BLaER1 treated with 17β-estradiol and CSF1 and Interleukin-3, amounts not matched to agents 10 nM and 100 nM (cell line): ENCODE data around the gene IGFBPL1.
"Not testable (repeated sequence)": the region's sequence is repeated elsewhere in the genome, so short reads cannot be mapped to it uniquely, and the experiment has no call there.

ENCODE experiments used
- H3K27ac ChIP-seq, 11 experiments: shearing (Covaris generic); formaldehyde crosslinking; 2 replicates each; pipeline ENCODE4 v1.8.1; 2022
- H3K27me3 ChIP-seq, 11 experiments: shearing (Covaris generic); formaldehyde crosslinking; 2 replicates each; pipeline ENCODE4 v1.8.1; 2022
- H3K36me3 ChIP-seq, 11 experiments: shearing (Covaris generic); formaldehyde crosslinking; 2 replicates each; pipeline ENCODE4 v1.8.1; 2022
- H3K4me1 ChIP-seq, 10 experiments: shearing (Covaris generic); formaldehyde crosslinking; 2 replicates each; pipeline ENCODE4 v1.8.1; 2022
- H3K4me2 ChIP-seq, 11 experiments: shearing (Covaris generic); formaldehyde crosslinking; 2 replicates each; pipeline ENCODE4 v1.8.1; 2022
- H3K4me3 ChIP-seq, 10 experiments: shearing (Covaris generic); formaldehyde crosslinking; 2 replicates each; pipeline ENCODE4 v1.8.1; 2022
- H3K9ac ChIP-seq, 11 experiments: shearing (Covaris generic); formaldehyde crosslinking; 2 replicates each; pipeline ENCODE4 v1.8.1; 2022
- H3K9me3 ChIP-seq, 11 experiments: shearing (Covaris generic); formaldehyde crosslinking; replicated peaks in 1 of 11; 2 replicates each; pipeline ENCODE4 v1.8.1; 2022
- H4K20me1 ChIP-seq, 11 experiments: shearing (Covaris generic); formaldehyde crosslinking; 2 replicates each; pipeline ENCODE4 v1.8.1; 2022
- Cebpa-rat ChIP-seq, 11 experiments: shearing (Covaris generic); IDR thresholded peaks; 2 replicates each; pipeline ENCODE4 v1.8.1; 2022

Gene IGFBPL1

GRCh38 chr9:38413283-38413682 is 11.0 kb downstream of the IGFBPL1 start:
- Histone ChIP-seq H3K4me1 (no peaks in the 10 kb centered on the region), H3K4me2 (no peak overlapping the region), H3K27me3 (no peaks in the 10 kb centered on the region), H3K27ac (no peak overlapping the region), H3K9ac (no peak overlapping the region), H4K20me1 (no peaks in the 10 kb centered on the region; a peak in 1 of 22 replicates), H3K4me3 (no peak overlapping the region), H3K9me3 (no peaks in the 10 kb centered on the region), H3K36me3 (no peaks in the 10 kb centered on the region)
- no peak for TF ChIP-seq Cebpa-rat (IDR thresholded peaks at IDR 0.05)

GRCh38 chr9:38412751-38413150 is 11.5 kb downstream of the IGFBPL1 start:
- Histone ChIP-seq H3K9ac (no peak overlapping the region), H3K27me3 (no peaks in the 10 kb centered on the region), H4K20me1 (no peaks in the 10 kb centered on the region; a peak in 1 of 22 replicates), H3K9me3 (no peaks in the 10 kb centered on the region), H3K27ac (no peak overlapping the region), H3K4me2 (no peak overlapping the region), H3K4me3 (no peak overlapping the region), H3K36me3 (no peaks in the 10 kb centered on the region), H3K4me1 (no peaks in the 10 kb centered on the region)
- TF ChIP-seq Cebpa-rat (IDR thresholded peaks at IDR 0.05): no peak

- H3K27ac ChIP-seq: no peak overlapping the region
- no peak overlapping the region for H3K9ac ChIP-seq
- no peaks in the 10 kb centered on the region for H4K20me1 ChIP-seq
- H3K9me3 ChIP-seq: no peaks in the 10 kb centered on the region
- H3K27me3 ChIP-seq: no peaks in the 10 kb centered on the region
- no peaks in the 10 kb centered on the region for H3K4me1 ChIP-seq
- H3K4me2 ChIP-seq: no peak overlapping the region
- no peak overlapping the region for H3K4me3 ChIP-seq
- TF ChIP-seq Cebpa-rat (IDR thresholded peaks at IDR 0.05): no peak
- H3K36me3 ChIP-seq: no peaks in the 10 kb centered on the region
Observed at GRCh38 chr9:38408719-38409118, 15.5 kb downstream of the IGFBPL1 start.

- Histone ChIP-seq H3K27ac (no peak overlapping the region), H4K20me1 (no peaks in the 10 kb centered on the region; a peak in 1 of 22 replicates), H3K36me3 (no peaks in the 10 kb centered on the region), H3K9me3 (no peaks in the 10 kb centered on the region), H3K4me3 (no peak overlapping the region), H3K4me2 (no peak overlapping the region), H3K4me1 (peaks cover 0 to 9% (median 7%) of the 10 kb centered on the region in 10 experiments; a peak in 11 of 20 replicates), H3K27me3 (no peaks in the 10 kb centered on the region), H3K9ac (no peak overlapping the region)
- no peak for TF ChIP-seq Cebpa-rat (IDR thresholded peaks at IDR 0.05)
Observed at GRCh38 chr9:38406476-38407186, 17.6 kb downstream of the IGFBPL1 start.

- H3K4me1 ChIP-seq: peaks cover 0 to 9% (median 7%) of the 10 kb centered on the region in 10 experiments; a peak in 11 of 20 replicates
- H3K9me3 ChIP-seq: no peaks in the 10 kb centered on the region
- H3K36me3 ChIP-seq: no peaks in the 10 kb centered on the region
- no peak overlapping the region for H3K4me3 ChIP-seq
- H4K20me1 ChIP-seq: no peaks in the 10 kb centered on the region; a peak in 1 of 22 replicates
- no peak overlapping the region for H3K9ac ChIP-seq
- H3K27me3 ChIP-seq: no peaks in the 10 kb centered on the region
- no peak overlapping the region for H3K27ac ChIP-seq
- H3K4me2 ChIP-seq: no peak overlapping the region
- TF ChIP-seq Cebpa-rat (IDR thresholded peaks at IDR 0.05): no peak
Observed at GRCh38 chr9:38405785-38406184, 18.5 kb downstream of the IGFBPL1 start.

- no peak for TF ChIP-seq Cebpa-rat (IDR thresholded peaks at IDR 0.05)
- Histone ChIP-seq H4K20me1 (peaks cover 0 to 4% (median 0%) of the 10 kb centered on the region in 11 experiments; a peak in 4 of 22 replicates), H3K36me3 (peaks cover 0 to 4% (median 0%) of the 10 kb centered on the region in 11 experiments; a peak in 1 of 22 replicates), H3K9me3 (no peaks in the 10 kb centered on the region), H3K4me3 (no peak overlapping the region), H3K9ac (no peak overlapping the region), H3K27ac (no peak overlapping the region), H3K27me3 (no peaks in the 10 kb centered on the region), H3K4me1 (peaks cover 0 to 10% (median 7%) of the 10 kb centered on the region in 10 experiments; a peak in 11 of 20 replicates), H3K4me2 (no peak overlapping the region)
Observed at GRCh38 chr9:38404314-38404713, 19.9 kb downstream of the IGFBPL1 start.

- no peak for TF ChIP-seq Cebpa-rat (IDR thresholded peaks at IDR 0.05)
- Histone ChIP-seq H3K27me3 (no peaks in the 10 kb centered on the region), H3K36me3 (peaks cover 4 to 26% (median 17%) of the 10 kb centered on the region in 11 experiments; a peak in 21 of 22 replicates), H3K9me3 (no peaks in the 10 kb centered on the region), H3K4me1 (peaks cover 0 to 10% (median 7%) of the 10 kb centered on the region in 10 experiments; a peak in 11 of 20 replicates), H3K4me3 (no peak overlapping the region), H3K9ac (no peak overlapping the region), H4K20me1 (peaks cover 0 to 23% (median 7%) of the 10 kb centered on the region in 11 experiments; a peak in 8 of 22 replicates), H3K4me2 (no peak overlapping the region), H3K27ac (no peak overlapping the region)
Observed at GRCh38 chr9:38401994-38402393, 22.3 kb downstream of the IGFBPL1 start.

GRCh38 chr9:38399191-38399590 is 25.1 kb downstream of the IGFBPL1 start:
- not testable (repeated sequence) for H3K9me3 ChIP-seq, H3K4me3 ChIP-seq, H3K27me3 ChIP-seq, H3K4me2 ChIP-seq, H3K9ac ChIP-seq, H3K27ac ChIP-seq
- Histone ChIP-seq H3K4me1 (peaks cover 2 to 15% (median 12%) of the 10 kb centered on the region in 10 experiments; a peak in 19 of 20 replicates), H4K20me1 (peaks cover 0 to 32% (median 20%) of the 10 kb centered on the region in 11 experiments; a peak in 10 of 22 replicates), H3K36me3 (peaks cover 19 to 47% (median 42%) of the 10 kb centered on the region in 11 experiments)

GRCh38 chr9:38396371-38396671 is 27.9 kb downstream of the IGFBPL1 start:
- peaks cover 14 to 23% (median 17%) of the 10 kb centered on the region in 10 experiments for H3K4me1 ChIP-seq
- H3K4me2 ChIP-seq: no peak overlapping the region
- peaks cover 19 to 47% (median 42%) of the 10 kb centered on the region in 11 experiments for H3K36me3 ChIP-seq
- H4K20me1 ChIP-seq: peaks cover 0 to 32% (median 20%) of the 10 kb centered on the region in 11 experiments; a peak in 10 of 22 replicates
- no peak overlapping the region for H3K9ac ChIP-seq
- TF ChIP-seq Cebpa-rat (IDR thresholded peaks at IDR 0.05): no peak
- H3K27ac ChIP-seq: no peak overlapping the region
- H3K4me3 ChIP-seq: no peak overlapping the region
- H3K9me3 ChIP-seq: no peaks in the 10 kb centered on the region
- H3K27me3 ChIP-seq: no peaks in the 10 kb centered on the region
